ENCODE results near the gene NUTF2.
A peak's percentile ranks its signal among the peaks of the same experiment; 100 is the strongest.

The NUTF2 gene

DNA sequence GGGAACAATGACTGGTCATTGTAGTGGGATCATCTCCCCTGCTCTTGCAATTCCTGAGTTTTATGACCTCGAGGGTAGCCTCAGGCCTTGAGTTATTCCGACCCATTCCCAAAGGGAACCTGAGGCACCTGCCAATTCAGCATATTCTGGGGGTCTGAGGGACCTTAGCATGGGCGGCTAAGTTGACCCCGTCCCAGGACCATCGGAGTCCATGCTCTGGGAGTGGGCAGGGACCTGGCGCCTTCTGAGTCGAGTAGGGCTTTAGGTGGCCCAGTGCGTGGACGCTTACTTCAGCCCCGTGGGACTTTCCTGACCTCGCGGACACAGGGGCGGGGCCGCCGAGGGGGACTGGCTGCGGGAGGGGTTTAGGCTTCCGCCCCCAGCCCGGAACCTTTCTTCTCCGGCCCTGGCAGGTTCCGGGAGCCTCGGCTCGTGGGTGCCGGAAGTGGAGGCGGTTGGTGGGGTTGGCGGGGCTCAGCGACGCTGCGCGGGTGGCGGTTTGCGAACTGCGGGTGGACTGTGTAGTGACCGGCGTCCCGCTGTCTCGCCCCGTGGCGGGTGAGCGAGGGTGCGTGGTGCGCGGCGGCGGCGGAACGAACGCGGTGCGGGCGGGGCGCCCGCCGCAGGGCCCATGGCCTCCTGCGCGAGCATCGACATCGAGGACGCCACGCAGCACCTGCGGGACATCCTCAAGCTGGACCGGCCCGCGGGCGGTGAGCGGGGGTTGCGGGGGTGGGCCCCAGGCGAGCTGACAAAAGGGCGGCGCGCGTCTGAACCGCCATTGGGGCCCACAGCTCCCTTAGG, 26.1 kb downstream of the NUTF2 start, which contains the start of gene EDC4:
Gene EDC4 (plus strand): TSS at position 422 of the 804 bp plus-strand sequence. CDS start 210 bp downstream, at position 632.
- no peaks in the 10 kb centered on the region for H3K9me3 ChIP-seq (ENCODE audit: control insufficient read depth, low read length)
- no peaks in the 10 kb centered on the region for H3K27me3 ChIP-seq (ENCODE audit: control insufficient read depth, insufficient read depth, low read length)
- H3K36me3 ChIP-seq (ENCODE audit: control insufficient read depth, insufficient read depth, low read length): peaks cover 10% of the 10 kb centered on the region
- H3K4me1 ChIP-seq (ENCODE audit: control insufficient read depth, insufficient read depth, low read length): peaks cover 24% of the 10 kb centered on the region
- H3K9ac ChIP-seq (ENCODE audit: low read length): peak within 1 kb of the TSS; percentile 93
- H3K4me3 ChIP-seq (ENCODE audit: low read length): peak within 1 kb of the TSS; percentile 95

GRCh38 chr16:67873435-67874370, 27.0 kb downstream of the NUTF2 start:
- peaks cover 24% of the 10 kb centered on the region for H3K4me1 ChIP-seq (ENCODE audit: control insufficient read depth, insufficient read depth, low read length)
- H3K4me3 ChIP-seq (ENCODE audit: low read length): peak overlapping the region; percentile 95
- no peaks in the 10 kb centered on the region for H3K9me3 ChIP-seq (ENCODE audit: control insufficient read depth, low read length)
- no peaks in the 10 kb centered on the region for H3K27me3 ChIP-seq (ENCODE audit: control insufficient read depth, insufficient read depth, low read length)
- peak overlapping the region; percentile 93 for H3K9ac ChIP-seq (ENCODE audit: low read length)
- peaks cover 10% of the 10 kb centered on the region for H3K36me3 ChIP-seq (ENCODE audit: control insufficient read depth, insufficient read depth, low read length)

- H3K36me3 ChIP-seq (ENCODE audit: control insufficient read depth, insufficient read depth, low read length): peaks cover 13% of the 10 kb centered on the region
- no peaks in the 10 kb centered on the region for H3K9me3 ChIP-seq (ENCODE audit: control insufficient read depth, low read length)
- peak overlapping the region; percentile 93 for H3K9ac ChIP-seq (ENCODE audit: low read length)
- no peaks in the 10 kb centered on the region for H3K27me3 ChIP-seq (ENCODE audit: control insufficient read depth, insufficient read depth, low read length)
- peak overlapping the region; percentile 95 for H3K4me3 ChIP-seq (ENCODE audit: low read length)
- H3K4me1 ChIP-seq (ENCODE audit: control insufficient read depth, insufficient read depth, low read length): peaks cover 24% of the 10 kb centered on the region
These were observed 27.6 kb downstream of the NUTF2 start for GRCh38 chr16:67874372-67874771.

GRCh38 chr16:67877064-67877463, 30.3 kb downstream of the NUTF2 start:
- Histone ChIP-seq H3K9ac (ENCODE audit: low read length) (no peak overlapping the region), H3K36me3 (ENCODE audit: control insufficient read depth, insufficient read depth, low read length) (peaks cover 38% of the 10 kb centered on the region), H3K4me1 (ENCODE audit: control insufficient read depth, insufficient read depth, low read length) (peaks cover 26% of the 10 kb centered on the region), H3K9me3 (ENCODE audit: control insufficient read depth, low read length) (no peaks in the 10 kb centered on the region), H3K4me3 (ENCODE audit: low read length) (no peak overlapping the region), H3K27me3 (ENCODE audit: control insufficient read depth, insufficient read depth, low read length) (no peaks in the 10 kb centered on the region)

DNA sequence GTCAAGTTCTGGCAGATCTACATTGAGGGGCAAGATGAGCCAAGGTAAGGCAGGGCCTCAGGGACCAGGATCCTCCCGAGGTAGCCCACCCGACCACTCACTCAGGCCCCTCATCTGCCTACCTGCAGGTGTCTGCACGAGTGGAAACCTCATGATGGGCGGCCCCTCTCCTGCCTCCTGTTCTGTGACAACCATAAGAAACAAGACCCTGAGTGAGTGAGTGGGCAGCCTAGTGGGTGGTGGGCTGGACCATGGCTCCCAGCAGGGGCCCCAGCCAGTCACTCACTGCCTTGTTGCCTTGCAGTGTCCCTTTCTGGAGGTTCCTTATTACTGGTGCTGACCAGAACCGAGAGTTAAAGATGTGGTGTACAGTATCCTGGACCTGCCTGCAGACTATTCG, 31.5 kb downstream of the NUTF2 start:
- Histone ChIP-seq H3K27me3 (ENCODE audit: control insufficient read depth, insufficient read depth, low read length) (no peaks in the 10 kb centered on the region), H3K9me3 (ENCODE audit: control insufficient read depth, low read length) (no peaks in the 10 kb centered on the region), H3K36me3 (ENCODE audit: control insufficient read depth, insufficient read depth, low read length) (peaks cover 47% of the 10 kb centered on the region), H3K4me3 (ENCODE audit: low read length) (no peak overlapping the region), H3K9ac (ENCODE audit: low read length) (no peak overlapping the region), H3K4me1 (ENCODE audit: control insufficient read depth, insufficient read depth, low read length) (peaks cover 26% of the 10 kb centered on the region)

- Histone ChIP-seq H3K27me3 (ENCODE audit: control insufficient read depth, insufficient read depth, low read length) (no peaks in the 10 kb centered on the region), H3K4me1 (ENCODE audit: control insufficient read depth, insufficient read depth, low read length) (peaks cover 25% of the 10 kb centered on the region), H3K36me3 (ENCODE audit: control insufficient read depth, insufficient read depth, low read length) (peaks cover 53% of the 10 kb centered on the region), H3K9me3 (ENCODE audit: control insufficient read depth, low read length) (no peaks in the 10 kb centered on the region), H3K9ac (ENCODE audit: low read length) (no peak overlapping the region), H3K4me3 (ENCODE audit: low read length) (no peak overlapping the region)
These were observed 32.1 kb downstream of the NUTF2 start for GRCh38 chr16:67878846-67879245.

- peaks cover 53% of the 10 kb centered on the region for H3K36me3 ChIP-seq (ENCODE audit: control insufficient read depth, insufficient read depth, low read length)
These were observed 32.7 kb downstream of the NUTF2 start for GRCh38 chr16:67879462-67879861.

DNA sequence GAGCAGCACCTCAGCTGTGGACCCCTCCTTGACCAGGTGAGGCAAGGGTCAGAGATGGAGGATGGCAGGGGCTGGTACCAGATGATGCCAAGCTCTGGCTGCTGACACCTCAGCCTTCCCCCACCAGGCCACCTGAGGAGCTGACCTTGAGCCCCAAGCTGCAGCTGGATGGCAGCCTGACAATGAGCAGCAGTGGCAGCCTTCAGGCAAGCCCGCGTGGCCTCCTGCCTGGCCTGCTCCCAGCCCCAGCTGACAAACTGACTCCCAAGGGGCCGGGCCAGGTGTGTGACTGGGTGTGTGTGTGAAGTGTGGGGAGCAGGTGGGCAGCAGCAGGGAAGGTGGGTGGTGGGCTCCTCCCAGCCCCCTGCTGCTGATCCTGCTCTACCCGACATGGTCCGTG, 33.2 kb downstream of the NUTF2 start:
- H3K36me3 ChIP-seq (ENCODE audit: control insufficient read depth, insufficient read depth, low read length): peaks cover 53% of the 10 kb centered on the region
- no peak overlapping the region for H3K4me3 ChIP-seq (ENCODE audit: low read length)
- H3K9ac ChIP-seq (ENCODE audit: low read length): no peak overlapping the region
- H3K27me3 ChIP-seq (ENCODE audit: control insufficient read depth, insufficient read depth, low read length): no peaks in the 10 kb centered on the region
- no peaks in the 10 kb centered on the region for H3K9me3 ChIP-seq (ENCODE audit: control insufficient read depth, low read length)
- H3K4me1 ChIP-seq (ENCODE audit: control insufficient read depth, insufficient read depth, low read length): peaks cover 15% of the 10 kb centered on the region

More at GRCh38 chr16:67879462-67879861, 32.7 kb downstream of the NUTF2 start:
- Histone ChIP-seq H3K27me3 (ENCODE audit: control insufficient read depth, insufficient read depth, low read length) (no peaks in the 10 kb centered on the region), H3K4me1 (ENCODE audit: control insufficient read depth, insufficient read depth, low read length) (peaks cover 19% of the 10 kb centered on the region), H3K4me3 (ENCODE audit: low read length) (no peak overlapping the region), H3K9me3 (ENCODE audit: control insufficient read depth, low read length) (no peaks in the 10 kb centered on the region), H3K9ac (ENCODE audit: low read length) (no peak overlapping the region)

DNA sequence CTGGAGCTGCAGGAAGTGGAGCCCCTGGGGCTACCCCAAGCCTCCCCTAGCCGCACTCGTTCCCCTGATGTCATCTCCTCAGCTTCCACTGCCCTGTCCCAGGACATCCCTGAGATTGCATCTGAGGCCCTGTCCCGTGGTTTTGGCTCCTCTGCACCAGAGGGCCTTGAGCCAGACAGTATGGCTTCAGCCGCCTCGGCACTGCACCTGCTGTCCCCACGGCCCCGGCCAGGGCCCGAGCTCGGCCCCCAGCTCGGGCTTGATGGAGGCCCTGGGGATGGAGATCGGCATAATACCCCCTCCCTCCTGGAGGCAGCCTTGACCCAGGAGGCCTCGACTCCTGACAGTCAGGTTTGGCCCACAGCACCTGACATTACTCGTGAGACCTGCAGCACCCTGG, 33.9 kb downstream of the NUTF2 start:
- peaks cover 53% of the 10 kb centered on the region for H3K36me3 ChIP-seq (ENCODE audit: control insufficient read depth, insufficient read depth, low read length)
- no peak overlapping the region for H3K9ac ChIP-seq (ENCODE audit: low read length)
- H3K4me1 ChIP-seq (ENCODE audit: control insufficient read depth, insufficient read depth, low read length): peaks cover 10% of the 10 kb centered on the region
- H3K4me3 ChIP-seq (ENCODE audit: low read length): no peak overlapping the region
- no peaks in the 10 kb centered on the region for H3K9me3 ChIP-seq (ENCODE audit: control insufficient read depth, low read length)
- H3K27me3 ChIP-seq (ENCODE audit: control insufficient read depth, insufficient read depth, low read length): no peaks in the 10 kb centered on the region

DNA sequence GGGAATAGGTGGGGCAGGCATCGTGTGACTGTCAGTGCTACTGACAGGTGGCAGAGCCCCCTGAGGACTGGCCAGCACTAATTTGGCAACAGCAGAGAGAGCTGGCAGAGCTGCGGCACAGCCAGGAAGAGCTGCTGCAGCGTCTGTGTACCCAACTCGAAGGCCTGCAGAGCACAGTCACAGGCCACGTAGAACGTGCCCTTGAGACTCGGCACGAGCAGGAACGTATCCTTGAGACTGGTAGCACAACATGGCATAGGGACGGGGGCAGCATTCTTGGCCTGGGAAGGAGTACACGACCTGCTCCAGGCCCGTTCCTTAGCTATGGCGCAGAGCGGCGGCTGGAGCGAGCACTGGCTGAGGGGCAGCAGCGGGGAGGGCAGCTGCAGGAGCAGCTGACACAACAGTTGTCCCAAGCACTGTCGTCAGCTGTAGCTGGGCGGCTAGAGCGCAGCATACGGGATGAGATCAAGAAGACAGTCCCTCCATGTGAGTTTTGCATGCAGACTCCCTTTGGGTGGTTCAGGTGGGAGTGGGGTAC, 35.0 kb downstream of the NUTF2 start:
- Histone ChIP-seq H3K4me3 (ENCODE audit: low read length) (no peak overlapping the region), H3K9ac (ENCODE audit: low read length) (no peak overlapping the region), H3K36me3 (ENCODE audit: control insufficient read depth, insufficient read depth, low read length) (peaks cover 52% of the 10 kb centered on the region), H3K9me3 (ENCODE audit: control insufficient read depth, low read length) (no peaks in the 10 kb centered on the region), H3K4me1 (ENCODE audit: control insufficient read depth, insufficient read depth, low read length) (peaks cover 10% of the 10 kb centered on the region), H3K27me3 (ENCODE audit: control insufficient read depth, insufficient read depth, low read length) (no peaks in the 10 kb centered on the region)

- Histone ChIP-seq H3K27me3 (ENCODE audit: control insufficient read depth, insufficient read depth, low read length) (no peaks in the 10 kb centered on the region), H3K36me3 (ENCODE audit: control insufficient read depth, insufficient read depth, low read length) (peaks cover 48% of the 10 kb centered on the region), H3K9me3 (ENCODE audit: control insufficient read depth, low read length) (no peaks in the 10 kb centered on the region), H3K4me1 (ENCODE audit: control insufficient read depth, insufficient read depth, low read length) (peaks cover 10% of the 10 kb centered on the region), H3K4me3 (ENCODE audit: low read length) (no peak overlapping the region), H3K9ac (ENCODE audit: low read length) (no peak overlapping the region)
These were observed 35.8 kb downstream of the NUTF2 start for GRCh38 chr16:67882374-67883145.
